K562 (cell line): Measurements from ENCODE around the gene TBC1D1. TPM values are rescaled to one million over a fixed set of nuclear protein-coding genes. Genes with fewer than 3 reads are reported as not detected.

ENCODE experiments used
- ATF7 ChIP-seq: fragments of 450-650 bp; IDR thresholded peaks from 2 replicates; pipeline ENCODE4 v1.7.1; 2014; ENCODE audit warnings: mild to moderate bottlenecking, moderate library complexity
- CBX1 ChIP-seq: sonication (generic); IDR thresholded peaks from 2 replicates; pipeline ENCODE4 v1.6.1; 2016; ENCODE audit warnings: antibody characterized with exemption, low read depth, mild to moderate bottlenecking
- CEBPG ChIP-seq, 3 experiments: fragments of 200-800 bp in 1 of 3; sonication (Bioruptor generic) in 1 of 3; sonication (generic) in 1 of 3; formaldehyde crosslinking in 1 of 3; IDR thresholded peaks in 2 of 3; conservative IDR thresholded peaks in 1 of 3; 2 replicates each; pipeline versions ENCODE4 v1.6.1 to v1.8.0; 2016 to 2022; ENCODE audit warnings: missing compliant biosample characterization in 2 of 3, missing genetic modification characterization in 2 of 3, mild to moderate bottlenecking in 1 of 3, missing genetic modification reagents in 1 of 3
- CREM ChIP-seq: IDR thresholded peaks from 2 replicates; pipeline ENCODE4 v1.6.1; 2014; ENCODE audit warnings: antibody characterized with exemption, low read depth
- MBD1 ChIP-seq: fragments of 250-450 bp; sonication (Bioruptor Pico); IDR thresholded peaks from 2 replicates; pipeline ENCODE4 v1.8.0; 2022; ENCODE audit warnings: inconsistent platforms
- NR2C2 ChIP-seq, 2 experiments: fragments of 200-800 bp in 1 of 2; sonication (Bioruptor generic) in 1 of 2; sonication (generic) in 1 of 2; formaldehyde crosslinking in 1 of 2; IDR thresholded peaks; 2 replicates each; pipeline versions ENCODE4 v1.6.1 to v1.8.0; 2016 to 2022; ENCODE audit warnings: mild to moderate bottlenecking in 1 of 2, missing compliant biosample characterization in 1 of 2, missing genetic modification characterization in 1 of 2, missing genetic modification reagents in 1 of 2
- PTTG1 ChIP-seq: fragments of 450-650 bp; IDR thresholded peaks from 2 replicates; pipeline ENCODE4 v1.6.1; 2016; ENCODE audit warnings: low read depth, mild to moderate bottlenecking, missing genetic modification characterization, missing compliant biosample characterization
- SRSF9 ChIP-seq: fragments of 200-400 bp; formaldehyde crosslinking; IDR thresholded peaks from 2 replicates; pipeline ENCODE4 v1.6.1; 2017; ENCODE audit warnings: low read depth, low read length, borderline replicate concordance
- TAF7 ChIP-seq: fragments of 450-650 bp; IDR thresholded peaks from 2 replicates; pipeline ENCODE4 v1.6.1; 2016; ENCODE audit warnings: missing genetic modification characterization, missing compliant biosample characterization
- THRB ChIP-seq: fragments of 450-650 bp; formaldehyde crosslinking; conservative IDR thresholded peaks from 2 replicates; pipeline ENCODE4 v1.4.0; 2022; ENCODE audit warnings: mild to moderate bottlenecking, missing genetic modification characterization
- USF2 ChIP-seq: sonication (generic); formaldehyde crosslinking; IDR thresholded peaks from 2 replicates; pipeline ENCODE4 v1.5.0; 2020; ENCODE audit warnings: missing genetic modification reagents
- ZKSCAN1 ChIP-seq: fragments of 150-350 bp; IDR thresholded peaks from 2 replicates; pipeline ENCODE4 v1.6.1; 2016; ENCODE audit warnings: low read depth, low read length
- ZNF431 ChIP-seq: sonication (generic); formaldehyde crosslinking; IDR thresholded peaks from 2 replicates; pipeline ENCODE4 v1.8.0; 2022; ENCODE audit warnings: mild to moderate bottlenecking, missing genetic modification reagents
- ZNF436 ChIP-seq: fragments of 250-450, 450-650 bp; sonication (Bioruptor Pico); formaldehyde crosslinking; IDR thresholded peaks from 2 replicates; pipeline ENCODE4 v1.7.0; 2020; ENCODE audit warnings: mild to moderate bottlenecking
- ZNF449 ChIP-seq: fragments of 250-450 bp; sonication (Bioruptor Pico); IDR thresholded peaks from 2 replicates; pipeline ENCODE4 v1.8.0; 2022; ENCODE audit warnings: moderate library complexity, mild to moderate bottlenecking, inconsistent platforms
- ZNF511 ChIP-seq: sonication (generic); formaldehyde crosslinking; IDR thresholded peaks from 2 replicates; pipeline ENCODE4 v1.8.0; 2022; ENCODE audit warnings: mild to moderate bottlenecking, missing genetic modification reagents
- ZNF592 ChIP-seq: fragments of 450-650 bp; IDR thresholded peaks from 2 replicates; pipeline ENCODE4 v1.6.1; 2017; ENCODE audit warnings: antibody characterized with exemption, mild to moderate bottlenecking
- polyA plus RNA-seq, 8 experiments: library from polyadenylated mRNA; depleted of rRNA in 4 of 8; stranded (reverse) in 5 of 8; unstranded in 3 of 8; fragments of >200 nt; fragmentation: Nextera tagmentation in 2 of 8; fragmentation: Illumina TruSeq in 1 of 8; extraction: Ambion mirVana in 2 of 8; extraction: Trizol in 1 of 8; gene quantifications; 2 replicates each; pipeline versions ENCODE4 v1.2.1 to v1.2.3, GENCODE V29; 2011 to 2014; ENCODE audit warnings: inconsistent platforms in 1 of 8, missing spikeins in 1 of 8
- total RNA-seq, 7 experiments: library from RNA; depleted of rRNA in 6 of 7; stranded (reverse); fragments of >200 nt in 6 of 7; fragmentation: Illumina TruSeq in 2 of 7; extraction: Trizol in 2 of 7; gene quantifications; 2 replicates each; pipeline versions ENCODE4 v1.2.1 to v1.2.3, GENCODE V29; 2011 to 2021; ENCODE audit warnings: low replicate concordance in 1 of 7

Gene TBC1D1
- total and polyA plus RNA-seq, 9 of the 15 experiments (the other 6 are each of a cell fraction or from before 2014, with no cell fraction given), result 0.59 to 14.2 (median 8.8) TPM

GRCh38 chr4:38069271-38069760 is 178.4 kb downstream of the TBC1D1 start (continued):
- TF ChIP-seq CREM (0 out of 2 replicates have a peak, but pooled peaks have one; percentile 10), ZNF592 (no peak), USF2 (peak; percentile 75), THRB (CRISPR knock-in tag) (no peak), TAF7 (tag) (no peak), SRSF9 (no peak), ZKSCAN1 (no peak), ZNF449 (CRISPR knock-in tag) (no peak), ZNF511 (no peak), CEBPG (CRISPR knock-in tag; IDR thresholded peaks at IDR 0.05) (no peak), CEBPG (tag; conservative IDR thresholded peaks at IDR 0.05 in 1 of 2, IDR thresholded peaks at IDR 0.05 in 1 of 2) (no peak), ZNF431 (CRISPR knock-in tag) (no peak), ATF7 (peak; percentile 30; the same call in 1 of the 2 replicates), CBX1 (no peak), PTTG1 (no peak), MBD1 (CRISPR knock-in tag) (no peak), NR2C2 (CRISPR knock-in tag; IDR thresholded peaks at IDR 0.05) (no peak), NR2C2 (tag; IDR thresholded peaks at IDR 0.05) (0 out of 2 replicates have a peak, but pooled peaks have one; percentile 19), ZNF436 (no peak)
